Retina (tissue), 1 donor: Measurements from ENCODE around the gene ZNF205.
"Not testable (repeated sequence)": the region's sequence is repeated elsewhere in the genome, so short reads cannot be mapped to it uniquely, and the experiment has no call there.

Source experiments
- DNase-seq: peaks from one replicate; pipeline ENCODE4 v3.0.0-alpha.2; 2016

The ZNF205 gene

GRCh38 chr16:3150346-3151218 lies 38.2 kb downstream of the ZNF205 start:
- DNase-seq, result peak; percentile 98

- no peak for DNase-seq
These were observed 39.6 kb downstream of the ZNF205 start for GRCh38 chr16:3152027-3152276.

- peak; percentile 94 for DNase-seq
These were observed 40.0 kb downstream of the ZNF205 start for GRCh38 chr16:3152277-3152990.

- no peak for DNase-seq
These were observed 40.6 kb downstream of the ZNF205 start for GRCh38 chr16:3152991-3153368.

GRCh38 chr16:3155181-3155580 lies 42.8 kb downstream of the ZNF205 start:
- DNase-seq, result no peak

- DNase-seq, result no peak
These were observed 43.6 kb downstream of the ZNF205 start for GRCh38 chr16:3155972-3156371.

GRCh38 chr16:3157229-3158025 lies 45.0 kb downstream of the ZNF205 start:
- DNase-seq, result peak; percentile 69

- peak; percentile 59 for DNase-seq
These were observed 45.7 kb downstream of the ZNF205 start for GRCh38 chr16:3158026-3158509.

GRCh38 chr16:3158510-3159314 lies 46.3 kb downstream of the ZNF205 start:
- peak; percentile 64 for DNase-seq

GRCh38 chr16:3161235-3162018 lies 49.0 kb downstream of the ZNF205 start:
- DNase-seq, result no peak

GRCh38 chr16:3164121-3164991 lies 52.0 kb downstream of the ZNF205 start:
- no peak for DNase-seq

GRCh38 chr16:3165111-3165822 lies 52.9 kb downstream of the ZNF205 start:
- no peak for DNase-seq

- no peak for DNase-seq
These were observed 54.1 kb downstream of the ZNF205 start for GRCh38 chr16:3166505-3166886.

GRCh38 chr16:3168729-3169128 lies 56.3 kb downstream of the ZNF205 start:
- not testable (repeated sequence) for DNase-seq
